B cell (primary cell): ENCODE measurements around the gene MYO10. TPM values are rescaled to one million over a fixed set of nuclear protein-coding genes. Genes with fewer than 3 reads are reported as not detected.

ENCODE experiments used
- ATAC-seq: fragments of 200-7000 bp; cut with Tn5 transposase; one replicate; pipeline ENCODE4 v1.10.0; 2021; ENCODE audit warnings: low read depth, mild to moderate bottlenecking, moderate number of reproducible peaks, moderate library complexity
- CTCF ChIA-PET: fragments of 350-600 bp; sonication (Branson Sonifier 250); formaldehyde crosslinking; loops from one replicate; lab custom pipeline; 2021; ENCODE audit warnings: antibody characterized with exemption, inconsistent platforms; lab: Charles Lee
- POLR2A ChIA-PET: fragments of 350-600 bp; sonication (Branson Sonifier 250); formaldehyde crosslinking; loops from one replicate; lab custom pipeline; 2021; ENCODE audit warnings: antibody characterized with exemption; lab: Charles Lee
- DNase-seq: peaks from one replicate; pipeline ENCODE4 v3.0.0; 2013
- H2AFZ ChIP-seq: 2 replicates; pipeline ENCODE4 v1.6.1; 2012; ENCODE audit warnings: mild to moderate bottlenecking, low read depth, low read length; ENCODE audit not compliant: insufficient read depth, poor library complexity, severe bottlenecking
- H3K27ac ChIP-seq, 2 donors: 1 replicate in 1 of 2; 2 replicates in 1 of 2; pipeline ENCODE4 v1.5.1; 2012 to 2013; ENCODE audit warnings: low read length in 2 of 2, mild to moderate bottlenecking in 2 of 2, moderate library complexity in 1 of 2
- H3K27me3 ChIP-seq, 4 experiments: fragments of 200-600 bp in 1 of 4; sonication (generic) in 1 of 4; replicated peaks in 1 of 4; 1 replicate in 2 of 4; 2 replicates in 2 of 4; pipeline versions ENCODE4 v1.6.1 to v1.7.0; 2013 to 2016; ENCODE audit warnings: low read length in 3 of 4, mild to moderate bottlenecking in 2 of 4, mixed read lengths in 1 of 4, moderate library complexity in 1 of 4; ENCODE audit not compliant: insufficient read depth in 4 of 4, control insufficient read depth in 3 of 4; ENCODE audit errors: control extremely low read depth in 1 of 4
- H3K36me3 ChIP-seq, 2 experiments: replicated peaks in 1 of 2; 1 replicate in 1 of 2; 2 replicates in 1 of 2; pipeline versions ENCODE4 v1.6.1 to v1.7.1; 2013; ENCODE audit warnings: low read length in 1 of 2; ENCODE audit not compliant: insufficient read depth in 2 of 2, control insufficient read depth in 1 of 2; ENCODE audit errors: control extremely low read depth in 1 of 2, extremely low read depth in 1 of 2
- H3K4me1 ChIP-seq, 2 donors: fragments of 200-600 bp in 1 of 2; sonication (generic) in 1 of 2; 1 replicate in 1 of 2; 2 replicates in 1 of 2; pipeline versions ENCODE4 v1.5.1 to v1.6.1; 2013 to 2017; ENCODE audit warnings: low read length in 2 of 2; ENCODE audit not compliant: control insufficient read depth in 2 of 2, insufficient read depth in 2 of 2
- H3K4me2 ChIP-seq: replicated peaks from 2 replicates; pipeline ENCODE3; 2012; ENCODE audit warnings: mild to moderate bottlenecking, low read depth, low read length; ENCODE audit not compliant: poor library complexity, severe bottlenecking
- H3K4me3 ChIP-seq, 5 experiments: fragments of 200-600 bp in 1 of 5; sonication (generic) in 1 of 5; 1 replicate in 3 of 5; 2 replicates in 2 of 5; pipeline versions ENCODE4 v1.5.1 to v1.7.0; 2011 to 2016; ENCODE audit warnings: low read length in 4 of 5, mild to moderate bottlenecking in 4 of 5, low read depth in 2 of 5, control low read depth in 1 of 5, moderate library complexity in 1 of 5; ENCODE audit not compliant: insufficient read depth in 1 of 5; ENCODE audit errors: control extremely low read depth in 1 of 5, extremely low read depth in 1 of 5
- H3K79me2 ChIP-seq: fragments of 200-600 bp; sonication (generic); one replicate; pipeline ENCODE4 v1.6.0; 2016; ENCODE audit warnings: low read length; ENCODE audit not compliant: control insufficient read depth, insufficient read depth
- H3K9ac ChIP-seq: fragments of 200-600 bp; sonication (generic); 2 replicates; pipeline ENCODE4 v1.6.1; 2017; ENCODE audit warnings: mild to moderate bottlenecking, low read length, moderate library complexity
- H3K9me3 ChIP-seq, 3 donors: one replicate each; pipeline versions ENCODE4 v1.6.1 to v1.7.1; 2013; ENCODE audit warnings: low read length in 2 of 3; ENCODE audit not compliant: control insufficient read depth in 2 of 3, insufficient read depth in 1 of 3; ENCODE audit errors: control extremely low read depth in 1 of 3
- H4K20me1 ChIP-seq: 2 replicates; pipeline ENCODE4 v1.6.0; 2012; ENCODE audit warnings: mild to moderate bottlenecking, low read length; ENCODE audit not compliant: insufficient read depth, control insufficient read depth, poor library complexity, severe bottlenecking
- H3K27ac Mint-ChIP-seq: one replicate; pipeline ENCODE4 v1.8.0; 2021; ENCODE audit warnings: mixed read lengths
- H3K27me3 Mint-ChIP-seq: one replicate; pipeline ENCODE4 v1.8.0; 2021; ENCODE audit warnings: mixed read lengths
- H3K4me1 Mint-ChIP-seq: one replicate; pipeline ENCODE4 v1.8.0; 2021; ENCODE audit warnings: mixed read lengths
- H3K4me3 Mint-ChIP-seq: one replicate; pipeline ENCODE4 v1.8.0; 2021; ENCODE audit warnings: mixed read lengths
- H3K9me3 Mint-ChIP-seq: one replicate; pipeline ENCODE4 v1.8.0; 2022; ENCODE audit warnings: mixed read lengths; ENCODE audit not compliant: insufficient read depth
- CTCF ChIP-seq: fragments of 200-600 bp; IDR thresholded peaks from one replicate; pipeline ENCODE4 v1.8.0; 2022; ENCODE audit warnings: antibody characterized with exemption, mild to moderate bottlenecking
- EZH2 ChIP-seq: IDR thresholded peaks from 2 replicates; pipeline ENCODE4 v1.6.1; 2012; ENCODE audit warnings: borderline replicate concordance, low read depth, mild to moderate bottlenecking, moderate library complexity, low read length; ENCODE audit not compliant: insufficient read depth, poor library complexity, severe bottlenecking
- WGBS: methylation state at CpG from one replicate; pipeline ENCODE4 v1.1.5; 2013; ENCODE audit warnings: missing lambda C conversion rate; ENCODE audit not compliant: insufficient coverage; 5-methylcytosine and 5-hydroxymethylcytosine counted together
- intact Hi-C: fragments of 100-400 bp; cut with micrococcal nuclease; formaldehyde crosslinking; loops from one replicate; pipeline ENCODE4 v1.10.0; 2022
- polyA plus RNA-seq: library from polyadenylated mRNA; depleted of rRNA; stranded (reverse); fragments of >200 nt; gene quantifications from 2 replicates; pipeline ENCODE4 v1.2.3, GENCODE V29; 2012
- total RNA-seq, 2 donors: library from RNA; stranded (reverse); fragments of 120-200 nt in 1 of 2; gene quantifications; 1 replicate in 1 of 2; 2 replicates in 1 of 2; pipeline versions ENCODE4 v1.2.3 to v1.2.4, GENCODE V29; 2013 to 2022

Gene MYO10
- total and polyA plus RNA-seq, 2 donors (not counting 1 experiment from before 2014, with no cell fraction given) = 0.10 TPM; not detected in 1

GRCh38 chr5:16894236-16895057, 41.6 kb downstream of the MYO10 start:
- ChIA-PET POLR2A (no interaction called here), CTCF (no interaction called here)
- H3K79me2 ChIP-seq = no peaks in the 10 kb centered on the region
- peaks cover 0 to 8% (median 0%) of the 10 kb centered on the region in 3 donors for H3K9me3 ChIP-seq
- no peak overlapping the region for H3K4me2 ChIP-seq
- no peaks in the 10 kb centered on the region for H3K27me3 Mint-ChIP-seq
- ATAC-seq (no peak), DNase-seq (no peak)
- TF ChIP-seq CTCF (no peak), EZH2 (no peak)
- H3K27ac Mint-ChIP-seq = no peak overlapping the region
- H3K4me1 Mint-ChIP-seq = no peaks in the 10 kb centered on the region
- WGBS = 93% methylated on average over 8 of the region's 13 CpGs
- H3K27me3 ChIP-seq = no peaks in the 10 kb centered on the region
- H3K4me1 ChIP-seq = no peaks in the 10 kb centered on the region
- no peak overlapping the region for H3K4me3 ChIP-seq
- H2AFZ ChIP-seq = no peak overlapping the region
- H3K27ac ChIP-seq = no peak overlapping the region
- H3K9ac ChIP-seq = no peak overlapping the region
- intact Hi-C loops = no loop called here
- H3K36me3 ChIP-seq = no peaks in the 10 kb centered on the region
- no peak overlapping the region for H3K4me3 Mint-ChIP-seq
- no peaks in the 10 kb centered on the region for H3K9me3 Mint-ChIP-seq
- no peaks in the 10 kb centered on the region for H4K20me1 ChIP-seq

- no peaks in the 10 kb centered on the region for H3K4me1 Mint-ChIP-seq
- WGBS = 76% methylated on average over 5 of the region's 8 CpGs
- H3K4me2 ChIP-seq = no peak overlapping the region
- no peak for TF ChIP-seq EZH2
- no peak for TF ChIP-seq CTCF
- no peak overlapping the region for H2AFZ ChIP-seq
- H4K20me1 ChIP-seq = no peaks in the 10 kb centered on the region
- H3K27me3 Mint-ChIP-seq = no peaks in the 10 kb centered on the region
- CTCF ChIA-PET = no interaction called here
- H3K4me1 ChIP-seq = no peaks in the 10 kb centered on the region
- no peak for DNase-seq
- no peak overlapping the region for H3K4me3 Mint-ChIP-seq
- POLR2A ChIA-PET = no interaction called here
- H3K27ac Mint-ChIP-seq = no peak overlapping the region
- intact Hi-C loops = no loop called here
- no peak overlapping the region for H3K9ac ChIP-seq
- H3K9me3 Mint-ChIP-seq = no peaks in the 10 kb centered on the region
- H3K27me3 ChIP-seq = no peaks in the 10 kb centered on the region
- H3K36me3 ChIP-seq = no peaks in the 10 kb centered on the region
- H3K27ac ChIP-seq = no peak overlapping the region
- H3K79me2 ChIP-seq = no peaks in the 10 kb centered on the region
- H3K4me3 ChIP-seq = no peak overlapping the region
- ATAC-seq = no peak
- H3K9me3 ChIP-seq = peaks cover 0 to 4% (median 0%) of the 10 kb centered on the region in 3 donors
These were observed 45.1 kb downstream of the MYO10 start for GRCh38 chr5:16891033-16891432.
